K562 (cell line): ENCODE measurements around the gene SRSF6. TPM values are rescaled to one million over a fixed set of nuclear protein-coding genes. Genes with fewer than 3 reads are reported as not detected.

Experiments used
- ATAC-seq: fragments of 200-7000 bp; cut with Tn5 transposase; 3 replicates; pipeline ENCODE4 v1.9.1; 2020; ENCODE audit warnings: moderate library complexity
- BruUV-seq: library from RNA; stranded (reverse); fragments of 400-500 nt; replicated peaks from 2 replicates; lab custom pipeline; 2021; lab: Mats Ljungman, UMichigan
- CTCF ChIA-PET: fragments of 300-600 bp; formaldehyde crosslinking; extraction: SDS; loops from one replicate; lab custom pipeline; 2021; ENCODE audit warnings: low intra/inter-chr PET ratio; lab: Yijun Ruan, JAX
- POLR2A ChIA-PET: fragments of 300-600, 350-650 bp; sonication (Branson Sonifier 250); formaldehyde crosslinking; extraction: SDS; loops from one replicate; lab custom pipeline; 2021; ENCODE audit warnings: antibody characterized with exemption, inconsistent platforms; lab: Yijun Ruan, JAX
- DNase-seq, 4 experiments: peaks; one replicate each; pipeline versions ENCODE4 v3.0.0 to v3.0.0-alpha.2; 2011 to 2018; ENCODE audit warnings: low spot score in 3 of 4, mixed read lengths in 3 of 4; ENCODE audit errors: extremely low read depth in 1 of 4
- FAIRE-seq: peaks from 2 replicates; lab custom pipeline; 2011; peaks lifted over from hg19 to GRCh38; lab: Jason Lieb, UNC
- H2AFZ ChIP-seq: 2 replicates; pipeline ENCODE4 v1.6.0; 2011; ENCODE audit warnings: low read depth, low read length, control low read depth, inconsistent platforms
- H3K27ac ChIP-seq: fragments of 200-600 bp; 3 replicates; pipeline ENCODE4 v1.8.0; 2011; ENCODE audit warnings: low read depth, mild to moderate bottlenecking, control low read depth, inconsistent platforms, low read length, moderate library complexity, mixed read lengths; ENCODE audit errors: extremely low read depth
- H3K27me3 ChIP-seq, 2 experiments: fragments of 300-600 bp in 1 of 2; 2 replicates in 1 of 2; 3 replicates in 1 of 2; pipeline versions ENCODE4 v1.6.0 to v1.8.0; 2011; ENCODE audit warnings: inconsistent platforms in 2 of 2, low read length in 2 of 2, mild to moderate bottlenecking in 1 of 2, mixed read lengths in 1 of 2, moderate library complexity in 1 of 2; ENCODE audit not compliant: control insufficient read depth in 2 of 2, insufficient read depth in 2 of 2
- H3K36me3 ChIP-seq: fragments of 300-600 bp; 3 replicates; pipeline ENCODE4 v1.8.0; 2011; ENCODE audit warnings: mild to moderate bottlenecking, low read length, inconsistent platforms; ENCODE audit not compliant: control insufficient read depth, insufficient read depth
- H3K4me1 ChIP-seq, 2 experiments: fragments of 200-600 bp in 1 of 2; replicated peaks in 1 of 2; 2 replicates in 1 of 2; 3 replicates in 1 of 2; pipeline versions ENCODE4 v1.5.1 to v1.8.0; 2011; ENCODE audit warnings: inconsistent platforms in 2 of 2, low read length in 2 of 2, mild to moderate bottlenecking in 1 of 2, mixed read lengths in 1 of 2, moderate library complexity in 1 of 2; ENCODE audit not compliant: control insufficient read depth in 2 of 2, insufficient read depth in 2 of 2
- H3K4me2 ChIP-seq: 2 replicates; pipeline ENCODE4 v1.6.1; 2011; ENCODE audit warnings: low read length, control low read depth, inconsistent platforms, mixed read lengths; ENCODE audit not compliant: insufficient read depth
- H3K4me3 ChIP-seq: fragments of 200-600 bp; sonication (generic), shearing (Covaris generic); 2 replicates; pipeline ENCODE4 v1.5.1; 2016; ENCODE audit warnings: control low read depth, inconsistent platforms
- H3K79me2 ChIP-seq: fragments of 200-600 bp; 3 replicates; pipeline ENCODE4 v1.8.0; 2011; ENCODE audit warnings: low read length, inconsistent platforms; ENCODE audit not compliant: control insufficient read depth, insufficient read depth
- H3K9ac ChIP-seq, 2 experiments: 2 replicates each; pipeline versions ENCODE4 v1.6.0 to v1.6.1; 2011; ENCODE audit warnings: low read depth in 2 of 2, low read length in 2 of 2, control low read depth in 1 of 2, inconsistent platforms in 1 of 2, mild to moderate bottlenecking in 1 of 2, mixed read lengths in 1 of 2; ENCODE audit not compliant: insufficient read depth in 1 of 2
- H3K9me1 ChIP-seq: one replicate; pipeline ENCODE4 v1.6.0; 2011; ENCODE audit warnings: inconsistent platforms, mild to moderate bottlenecking, low read length, moderate library complexity; ENCODE audit not compliant: control insufficient read depth, insufficient read depth
- H3K9me3 ChIP-seq: replicated peaks from 2 replicates; pipeline ENCODE4 v1.5.1; 2011; ENCODE audit warnings: low read depth, low read length, inconsistent platforms; ENCODE audit not compliant: control insufficient read depth, insufficient read depth
- H4K20me1 ChIP-seq: replicated peaks from 2 replicates; pipeline ENCODE4 v1.6.1; 2011; ENCODE audit warnings: low read length, inconsistent platforms, mixed read lengths; ENCODE audit not compliant: control insufficient read depth, insufficient read depth
- AFF4 ChIP-seq: sonication (generic); formaldehyde crosslinking; IDR thresholded peaks from 2 replicates; pipeline ENCODE4 v1.8.0; 2023; ENCODE audit warnings: mild to moderate bottlenecking, missing genetic modification reagents
- CC2D1A ChIP-seq: fragments of 450-650 bp; IDR thresholded peaks from 2 replicates; pipeline ENCODE4 v1.6.1; 2017; ENCODE audit warnings: mild to moderate bottlenecking
- HSF4 ChIP-seq: fragments of 250-450 bp; sonication (Bioruptor Pico); IDR thresholded peaks from 2 replicates; pipeline ENCODE4 v2.1.2; 2022; ENCODE audit warnings: mild to moderate bottlenecking, moderate library complexity, borderline replicate concordance
- KDM1A ChIP-seq, 2 experiments: fragments of 450-650 bp; IDR thresholded peaks; 2 replicates each; pipeline ENCODE4 v1.6.1; 2016; ENCODE audit warnings: mild to moderate bottlenecking in 2 of 2
- RHOXF2B ChIP-seq: fragments of 250-450 bp; sonication (Bioruptor Pico); conservative IDR thresholded peaks from 2 replicates; pipeline ENCODE4 v1.5.1; 2021
- TAF15 ChIP-seq: fragments of 200-400 bp; formaldehyde crosslinking; IDR thresholded peaks from 2 replicates; pipeline ENCODE4 v1.6.1; 2017; ENCODE audit warnings: mild to moderate bottlenecking, low read depth, low read length, moderate library complexity
- ZNF347 ChIP-seq: fragments of 450-650 bp; formaldehyde crosslinking; IDR thresholded peaks from 2 replicates; pipeline ENCODE4 v1.4.0; 2020; ENCODE audit warnings: low read depth, mild to moderate bottlenecking, moderate library complexity
- ZNF41 ChIP-seq: fragments of 250-450 bp; sonication (Bioruptor Pico); conservative IDR thresholded peaks from 2 replicates; pipeline ENCODE4 v1.4.0; 2020; ENCODE audit warnings: mild to moderate bottlenecking
- WGBS: fragments of 100-300 bp; shearing (Covaris generic); methylation state at CpG from one replicate; pipeline ENCODE4 v1.1.6; 2016; ENCODE audit warnings: low coverage, mixed read lengths; ENCODE audit not compliant: insufficient coverage; ENCODE audit errors: missing lambda C conversion rate; 5-methylcytosine and 5-hydroxymethylcytosine counted together
- in situ Hi-C: fragments of 300-500 bp; cut with MboI; formaldehyde crosslinking; loops from 4 replicates; pipeline ENCODE4 v1.15.0; 2018; ENCODE audit warnings: inconsistent platforms, mixed read lengths
- intact Hi-C: fragments of 100-400 bp; cut with micrococcal nuclease; formaldehyde crosslinking; loops from 2 replicates; pipeline ENCODE4 v1.14.2; 2022
- polyA plus RNA-seq, 8 experiments: library from polyadenylated mRNA; depleted of rRNA in 4 of 8; stranded (reverse) in 5 of 8; unstranded in 3 of 8; fragments of >200 nt; fragmentation: Nextera tagmentation in 2 of 8; fragmentation: Illumina TruSeq in 1 of 8; extraction: Ambion mirVana in 2 of 8; extraction: Trizol in 1 of 8; gene quantifications; 2 replicates each; pipeline versions ENCODE4 v1.2.1 to v1.2.3, GENCODE V29; 2011 to 2014; ENCODE audit warnings: inconsistent platforms in 1 of 8, missing spikeins in 1 of 8
- total RNA-seq, 7 experiments: library from RNA; depleted of rRNA in 6 of 7; stranded (reverse); fragments of >200 nt in 6 of 7; fragmentation: Illumina TruSeq in 2 of 7; extraction: Trizol in 2 of 7; gene quantifications; 2 replicates each; pipeline versions ENCODE4 v1.2.1 to v1.2.3, GENCODE V29; 2011 to 2021; ENCODE audit warnings: low replicate concordance in 1 of 7

The SRSF6 gene
- total and polyA plus RNA-seq, 9 of the 15 experiments (the other 6 are each of a cell fraction or from before 2014, with no cell fraction given) = 52.4 to 165 (median 117) TPM

GRCh38 chr20:43477619-43478018 lies 19.9 kb downstream of the SRSF6 start:
- TF ChIP-seq HSF4 (CRISPR knock-in tag) (no peak), CC2D1A (no peak), ZNF347 (CRISPR knock-in tag) (no peak), ZNF41 (CRISPR knock-in tag) (no peak), KDM1A (IDR thresholded peaks at IDR 0.05) (no peak), TAF15 (no peak), AFF4 (CRISPR knock-in tag) (no peak), RHOXF2B (CRISPR knock-in tag) (no peak)
- Histone ChIP-seq H3K9me3 (peaks cover 3% of the 10 kb centered on the region; the same call in 1 of the 2 replicates), H3K9me1 (no peaks in the 10 kb centered on the region), H3K4me2 (no peak overlapping the region), H3K9ac (no peak overlapping the region), H3K4me3 (no peak overlapping the region), H3K4me1 (no peaks in the 10 kb centered on the region), H2AFZ (no peak overlapping the region), H4K20me1 (no peaks in the 10 kb centered on the region), H3K27me3 (peaks cover 10 to 15% of the 10 kb centered on the region in 2 experiments), H3K27ac (no peak overlapping the region), H3K79me2 (no peaks in the 10 kb centered on the region), H3K36me3 (no peaks in the 10 kb centered on the region)
- in situ Hi-C loops (no loop called here), intact Hi-C loops (no loop called here)
- ATAC-seq (no peak), FAIRE-seq (no peak), DNase-seq (no peak)
- BruUV-seq = no TSS peak
- ChIA-PET CTCF (no interaction called here), POLR2A (interaction anchor here (0.5 to 3.5 kb wide), 6 partner anchors 11 to 38 kb away, joined by 4 to 23 read pairs (median 4); no protein-coding TSS in a partner anchor)
- 3% methylated on average over 4 of the region's 4 CpGs for WGBS
